Measurements from ENCODE around the gene VWA5A. TPM values are rescaled to one million over a fixed set of nuclear protein-coding genes. Genes with fewer than 3 reads are reported as not detected.

VWA5A gene, protein sequence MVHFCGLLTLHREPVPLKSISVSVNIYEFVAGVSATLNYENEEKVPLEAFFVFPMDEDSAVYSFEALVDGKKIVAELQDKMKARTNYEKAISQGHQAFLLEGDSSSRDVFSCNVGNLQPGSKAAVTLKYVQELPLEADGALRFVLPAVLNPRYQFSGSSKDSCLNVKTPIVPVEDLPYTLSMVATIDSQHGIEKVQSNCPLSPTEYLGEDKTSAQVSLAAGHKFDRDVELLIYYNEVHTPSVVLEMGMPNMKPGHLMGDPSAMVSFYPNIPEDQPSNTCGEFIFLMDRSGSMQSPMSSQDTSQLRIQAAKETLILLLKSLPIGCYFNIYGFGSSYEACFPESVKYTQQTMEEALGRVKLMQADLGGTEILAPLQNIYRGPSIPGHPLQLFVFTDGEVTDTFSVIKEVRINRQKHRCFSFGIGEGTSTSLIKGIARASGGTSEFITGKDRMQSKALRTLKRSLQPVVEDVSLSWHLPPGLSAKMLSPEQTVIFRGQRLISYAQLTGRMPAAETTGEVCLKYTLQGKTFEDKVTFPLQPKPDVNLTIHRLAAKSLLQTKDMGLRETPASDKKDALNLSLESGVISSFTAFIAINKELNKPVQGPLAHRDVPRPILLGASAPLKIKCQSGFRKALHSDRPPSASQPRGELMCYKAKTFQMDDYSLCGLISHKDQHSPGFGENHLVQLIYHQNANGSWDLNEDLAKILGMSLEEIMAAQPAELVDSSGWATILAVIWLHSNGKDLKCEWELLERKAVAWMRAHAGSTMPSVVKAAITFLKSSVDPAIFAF
- 16.1 and 25.1 TPM in 2 replicates for total RNA-seq

DNA sequence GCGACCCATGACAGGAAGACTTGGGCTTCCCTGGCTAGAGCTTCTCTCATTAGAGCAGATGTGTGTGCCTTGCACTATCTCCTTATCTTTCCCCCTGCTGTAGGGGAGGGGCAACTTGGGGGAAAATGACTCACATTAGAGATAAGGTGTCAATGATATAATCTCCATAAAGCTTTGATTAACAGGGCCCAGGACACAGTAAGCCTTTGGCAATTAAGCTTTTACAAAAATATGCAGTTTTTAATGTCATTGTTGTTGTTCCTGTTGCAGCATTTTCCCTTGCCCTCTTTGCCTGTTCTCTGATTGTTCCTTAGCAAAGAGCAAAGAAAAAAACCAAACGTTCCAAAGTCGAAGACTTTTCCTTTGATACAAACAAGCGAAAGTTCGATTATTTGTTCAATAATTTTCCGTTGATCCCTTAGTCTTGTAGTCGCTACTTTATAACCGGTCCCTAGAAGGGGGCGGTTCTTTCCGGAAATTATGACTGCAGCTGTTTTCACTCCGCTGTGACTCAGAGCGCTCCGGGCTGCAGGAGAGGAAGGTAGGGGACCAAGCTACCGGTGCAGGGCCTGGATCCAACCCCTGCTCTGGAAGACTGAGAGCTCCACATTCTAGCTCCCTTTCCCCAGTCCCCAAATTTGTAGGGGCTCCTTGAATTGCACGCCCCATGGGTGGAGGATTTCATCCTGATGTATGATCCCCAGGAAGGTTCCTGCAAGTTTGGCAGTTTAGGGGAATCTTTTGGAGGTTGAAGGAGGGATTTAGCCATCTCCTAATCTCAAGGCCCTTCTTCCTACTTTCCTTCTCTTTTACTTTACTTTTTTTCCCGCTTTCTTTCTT is at the start of gene VWA5A:
Gene VWA5A (plus strand): TSS at position 509 of the 840 bp plus-strand sequence. CDS start 2,062 bp downstream, outside the sequence.

GRCh38 chr11:124183068-124183467 is 67.8 kb downstream of the VWA5A start, which contains the start of gene OR10D3:
TSS of gene OR10D3 (plus strand) at chr11:124183345. CDS start at chr11:124185270, 1,925 bp downstream.

Other genes with a start within 250 kb of the VWA5A start
- not detected in 2 replicates for gene TMEM225, start 229.8 kb upstream of the VWA5A start, total RNA-seq
- not detected in 2 replicates for gene OR8D4, start 213.3 kb upstream of the VWA5A start, total RNA-seq
- not detected in 2 replicates for gene OR4D5, start 175.8 kb upstream of the VWA5A start, total RNA-seq
- not detected in 2 replicates for gene OR6T1, start 171.6 kb upstream of the VWA5A start, total RNA-seq
- not detected in 2 replicates for gene OR10S1, start 137.7 kb upstream of the VWA5A start, total RNA-seq
- gene OR10G6, start 120.3 kb upstream of the VWA5A start, total RNA-seq: not detected in 2 replicates
- not detected in 2 replicates for gene OR10G4, start 102.5 kb upstream of the VWA5A start, total RNA-seq
- gene OR10G9, start 92.4 kb upstream of the VWA5A start, total RNA-seq: not detected in 2 replicates
- gene OR10G8, start 88.7 kb upstream of the VWA5A start, total RNA-seq: not detected in 2 replicates
- gene OR10G7, start 74.1 kb upstream of the VWA5A start, total RNA-seq: not detected in 2 replicates
- gene OR10D3, start 67.9 kb downstream of the VWA5A start, total RNA-seq: not detected in 2 replicates
- gene OR8G1, start 125.6 kb downstream of the VWA5A start, total RNA-seq: not detected in 2 replicates
- gene OR8G5, start 140.9 kb downstream of the VWA5A start, total RNA-seq: not detected in 2 replicates
- gene OR8D1, start 198.5 kb downstream of the VWA5A start, total RNA-seq: not detected in 2 replicates
- gene OR8D2, start 204.7 kb downstream of the VWA5A start, total RNA-seq: not detected in 2 replicates